Measurements from ENCODE around the gene ARHGAP19.
A peak's percentile ranks its signal among the peaks of the same experiment; 100 is the strongest.

Gene ARHGAP19

DNA sequence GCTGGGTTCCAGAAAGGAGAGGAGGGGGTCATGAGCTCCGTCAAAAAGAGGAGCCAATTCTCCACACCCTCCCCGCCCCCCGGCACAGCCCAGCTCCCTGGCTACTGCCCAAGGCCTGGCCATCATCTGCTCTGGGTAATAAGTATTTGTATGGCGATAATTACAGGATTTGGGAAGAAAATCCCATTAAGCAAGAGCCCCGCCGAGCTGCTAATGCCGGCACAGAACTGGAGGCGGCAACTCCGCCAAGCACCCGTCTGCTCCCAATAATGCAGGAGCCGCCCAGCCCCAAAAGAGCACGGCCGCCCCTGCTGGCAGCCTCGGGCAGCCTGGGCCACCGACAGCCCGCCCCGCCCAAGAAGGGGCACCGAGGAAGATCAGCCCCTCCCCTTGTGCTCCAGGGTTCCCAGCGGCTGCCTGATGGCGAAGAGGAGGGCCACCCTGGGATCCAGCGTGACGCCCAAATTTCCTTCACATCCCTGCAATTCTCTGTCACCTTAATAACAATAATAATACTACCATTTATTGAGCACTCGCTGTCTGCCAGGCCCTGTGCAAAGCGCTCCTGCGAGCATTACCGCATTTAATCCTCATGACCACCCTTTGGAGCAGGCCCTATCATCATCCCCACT lies 112.6 kb downstream of the ARHGAP19 start:
- DNase-seq = peak; percentile 26
- in situ Hi-C loops (cut with MboI; ENCODE audit: low pct_unique_long_range_greater_than_20kb, low sequenced_read_pairs) = no loop called here

DNA sequence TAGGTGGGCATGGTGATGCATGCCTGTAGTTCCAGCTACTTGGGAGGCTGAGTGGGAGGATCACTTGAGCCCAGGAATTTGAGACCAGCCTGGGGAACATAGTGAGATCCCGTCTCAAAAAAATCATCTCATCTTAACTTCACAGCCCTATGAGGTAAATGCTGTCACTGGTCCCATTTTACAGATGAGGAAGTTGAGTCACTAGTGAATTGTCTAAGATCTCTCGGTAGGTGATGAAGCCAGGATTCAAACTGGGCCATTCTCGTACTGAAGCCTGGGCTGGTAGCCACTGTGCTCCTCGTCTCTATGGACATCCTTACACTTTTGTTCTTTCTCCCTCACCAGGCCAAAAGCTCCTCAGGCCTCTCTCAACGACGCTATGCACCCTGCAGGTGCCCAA lies 113.1 kb downstream of the ARHGAP19 start:
- no peak for DNase-seq
- in situ Hi-C loops (cut with MboI; ENCODE audit: low pct_unique_long_range_greater_than_20kb, low sequenced_read_pairs) = no loop called here

DNA sequence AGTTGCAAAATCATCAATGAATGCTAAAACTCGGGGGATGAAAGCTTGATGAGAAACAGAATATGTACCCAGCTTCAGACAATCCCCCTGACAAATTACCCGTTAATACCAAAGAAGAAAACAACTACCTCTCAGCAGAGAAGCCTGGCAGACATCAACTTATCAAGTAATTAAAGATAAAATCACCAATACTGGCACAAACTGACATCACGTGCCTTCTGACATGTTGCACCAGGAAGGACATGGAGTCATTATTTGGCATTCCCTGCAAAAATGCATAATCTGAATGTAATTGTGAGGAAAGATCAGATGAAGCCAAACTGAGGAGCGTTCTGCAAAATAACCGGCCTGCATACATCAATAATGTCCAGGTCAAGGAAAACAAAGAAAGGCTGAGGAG lies 114.4 kb downstream of the ARHGAP19 start:
- DNase-seq = no peak
- in situ Hi-C loops (cut with MboI; ENCODE audit: low pct_unique_long_range_greater_than_20kb, low sequenced_read_pairs) = no loop called here

DNA sequence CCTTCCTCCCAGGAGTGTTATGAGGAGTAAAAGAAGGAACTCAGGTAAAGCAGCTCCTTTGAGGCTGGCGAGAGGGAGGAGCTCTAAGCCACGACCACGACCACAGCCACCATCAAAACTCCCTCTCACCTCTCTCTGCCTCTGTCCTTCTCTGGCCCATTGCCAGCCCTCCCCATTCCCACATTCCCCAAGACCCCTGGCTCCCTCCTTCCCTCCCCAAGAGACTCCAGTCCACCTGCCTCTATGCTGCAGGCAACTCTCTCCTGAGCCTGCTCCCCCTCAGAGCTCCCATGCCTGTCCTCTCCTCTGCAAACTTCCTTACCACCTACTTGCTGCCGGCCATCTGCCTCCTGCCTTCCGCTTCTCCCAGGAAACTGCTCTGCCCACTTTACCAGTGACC lies 116.2 kb downstream of the ARHGAP19 start:
- DNase-seq = no peak

DNA sequence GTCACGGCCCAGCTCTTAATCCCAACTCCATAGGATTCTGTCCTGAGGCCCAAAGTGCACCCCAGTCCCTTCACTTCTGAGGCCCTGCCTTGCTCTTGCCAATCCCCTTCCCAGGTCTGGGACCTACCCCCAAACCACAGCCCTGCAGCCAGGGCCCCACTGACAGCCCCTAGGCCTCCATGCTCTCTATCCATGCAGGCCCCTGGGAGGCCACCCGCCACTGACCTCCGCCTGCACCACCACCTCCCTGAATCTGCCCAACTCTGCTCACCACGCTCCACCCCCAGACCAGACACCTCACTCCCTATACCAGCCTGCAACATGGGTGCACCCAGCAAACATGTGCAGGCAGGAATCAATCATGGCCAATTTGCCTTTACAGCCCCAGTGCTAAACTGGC lies 116.9 kb downstream of the ARHGAP19 start:
- in situ Hi-C loops (cut with MboI; ENCODE audit: low pct_unique_long_range_greater_than_20kb, low sequenced_read_pairs) = no loop called here

More for the DNA sequence above, 116.2 kb downstream of the ARHGAP19 start:
- in situ Hi-C loops (cut with MboI; ENCODE audit: low pct_unique_long_range_greater_than_20kb, low sequenced_read_pairs) = no loop called here

DNA sequence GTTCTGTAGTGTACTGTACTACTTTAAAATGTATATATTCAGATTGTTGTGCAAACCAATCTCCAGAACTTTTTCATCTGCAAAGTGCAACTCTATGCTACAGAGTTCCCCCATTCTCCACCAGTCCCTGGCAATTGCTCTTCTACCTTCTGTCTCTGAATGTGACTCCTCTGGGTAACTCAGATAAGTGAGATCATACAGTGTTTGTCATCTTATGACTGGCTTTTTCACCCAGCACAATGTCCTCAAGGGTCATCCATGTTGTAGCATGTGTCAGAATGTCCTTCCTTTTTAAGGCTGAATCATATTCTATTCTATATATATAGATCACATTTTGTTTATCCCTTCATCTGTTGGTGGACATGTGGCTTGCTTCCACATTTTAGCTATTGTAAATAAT lies 117.5 kb downstream of the ARHGAP19 start:
- no peak for DNase-seq
- in situ Hi-C loops (cut with MboI; ENCODE audit: low pct_unique_long_range_greater_than_20kb, low sequenced_read_pairs) = no loop called here

More for the DNA sequence above, 116.9 kb downstream of the ARHGAP19 start:
- no peak for DNase-seq

DNA sequence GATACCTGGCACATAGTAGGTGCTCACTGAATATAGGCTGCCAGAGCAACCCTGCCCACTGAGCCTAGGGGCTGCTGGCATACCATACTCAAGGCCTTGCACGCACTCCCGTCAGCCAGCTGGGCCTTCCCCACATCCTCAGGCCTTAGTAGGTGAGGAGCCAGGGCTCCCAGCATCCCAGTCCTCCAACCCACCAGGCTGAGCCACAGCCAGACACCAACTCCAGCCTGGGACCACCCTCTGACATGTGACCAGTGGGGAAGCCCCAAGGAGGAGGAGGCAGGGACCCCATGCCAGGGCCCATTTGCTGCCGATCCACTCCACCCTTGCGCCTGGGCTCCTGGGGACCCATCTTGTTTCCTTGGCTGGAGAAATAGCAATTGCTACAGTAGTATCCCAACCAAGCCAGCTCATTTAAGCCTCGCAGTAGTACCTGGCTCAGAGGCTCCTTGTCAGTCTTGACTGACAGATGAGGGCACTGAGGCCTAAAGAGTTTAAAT lies 118.1 kb downstream of the ARHGAP19 start:
- no peak for DNase-seq
- in situ Hi-C loops (cut with MboI; ENCODE audit: low pct_unique_long_range_greater_than_20kb, low sequenced_read_pairs) = no loop called here

DNA sequence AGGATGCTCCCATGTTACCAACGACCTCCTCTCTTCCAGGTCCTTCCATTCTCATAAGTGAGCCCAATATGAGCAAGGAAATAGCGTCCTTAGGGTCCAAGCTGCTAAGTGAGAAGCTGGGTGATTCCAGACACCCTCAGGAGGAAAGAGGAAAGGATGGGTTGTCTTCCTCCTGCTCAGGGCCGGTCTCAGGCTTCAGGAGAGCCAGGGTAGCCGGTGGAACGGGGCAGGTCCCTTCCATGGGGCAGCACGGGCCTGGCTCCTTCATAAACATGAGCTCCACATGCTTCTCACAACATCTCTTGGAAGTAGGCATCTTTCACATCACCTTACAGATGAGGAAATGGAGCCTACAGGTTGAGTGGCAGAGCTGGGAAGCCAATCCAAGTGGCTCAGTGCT lies 119.4 kb downstream of the ARHGAP19 start:
- in situ Hi-C loops (cut with MboI; ENCODE audit: low pct_unique_long_range_greater_than_20kb, low sequenced_read_pairs) = no loop called here
- DNase-seq = no peak

Data from KBM-7 (cell line).